Measurements from ENCODE around the gene TFAP2E.
"Not testable (repeated sequence)": the region's sequence is repeated elsewhere in the genome, so short reads cannot be mapped to it uniquely, and the experiment has no call there.

TFAP2E gene

DNA sequence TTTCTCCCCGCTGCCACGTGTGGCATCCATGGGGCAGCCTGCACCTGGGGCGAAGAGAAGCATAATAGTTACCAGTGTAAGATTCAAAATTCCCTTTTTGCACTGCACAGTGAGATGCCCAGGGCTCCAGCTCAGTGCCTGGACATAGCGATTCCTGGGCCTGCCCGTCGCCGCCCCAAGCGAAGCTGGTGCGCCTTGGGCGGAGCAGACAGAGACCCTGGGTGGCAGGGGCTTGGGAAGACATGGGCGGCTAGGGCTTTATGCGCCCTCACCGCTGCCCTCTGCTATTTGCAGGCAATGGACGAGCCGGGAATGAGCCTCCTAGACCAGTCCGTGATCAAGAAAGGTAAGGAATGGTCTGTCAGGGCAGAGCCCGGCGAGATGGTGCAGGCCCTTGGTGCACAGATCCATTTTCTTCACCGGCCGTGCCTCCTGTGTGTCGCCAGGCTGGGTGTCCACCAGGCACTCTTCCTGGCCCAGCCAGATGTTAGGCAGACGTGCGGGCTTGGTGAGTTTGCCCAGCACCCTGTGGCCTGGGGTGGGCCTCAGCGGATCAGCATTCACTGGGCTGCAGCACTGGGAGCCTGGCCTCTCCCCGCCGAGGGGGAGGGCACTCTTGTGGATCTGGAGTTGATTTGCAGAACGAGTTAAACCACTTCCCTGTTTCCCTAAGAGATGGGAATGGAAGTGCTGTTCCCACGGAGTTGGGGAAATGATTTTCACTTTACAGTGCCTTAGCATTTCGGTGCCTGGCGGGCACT is 1.7 kb downstream of the TFAP2E start:
- no peak for DNase-seq

DNA sequence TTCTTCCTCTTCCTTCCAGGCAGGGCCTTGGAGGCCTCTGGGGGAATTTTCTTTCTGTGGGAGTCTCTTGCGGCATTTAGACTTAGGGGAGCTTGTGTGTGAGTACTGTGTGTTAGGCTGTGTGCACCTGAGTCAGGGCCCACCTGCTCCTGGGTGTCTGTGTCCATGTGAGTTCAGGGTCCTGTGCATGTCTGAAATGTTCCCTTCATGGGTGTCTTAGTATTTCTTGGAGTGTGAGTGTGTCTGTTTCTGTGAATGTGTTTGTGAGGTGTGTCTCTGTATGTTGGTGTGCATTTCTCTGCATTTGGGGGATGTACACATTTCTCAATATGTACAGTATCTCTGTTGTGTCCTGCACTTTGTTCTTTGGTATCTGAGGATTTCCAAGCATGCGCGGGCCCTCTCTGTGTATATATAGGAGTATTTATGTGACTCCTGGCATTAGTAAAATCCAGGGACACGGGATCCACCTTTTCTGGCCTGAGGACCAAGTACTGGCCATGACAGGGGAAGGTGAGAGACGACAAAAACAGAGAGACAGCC is 2.4 kb downstream of the TFAP2E start:
- DNase-seq = no peak

DNA sequence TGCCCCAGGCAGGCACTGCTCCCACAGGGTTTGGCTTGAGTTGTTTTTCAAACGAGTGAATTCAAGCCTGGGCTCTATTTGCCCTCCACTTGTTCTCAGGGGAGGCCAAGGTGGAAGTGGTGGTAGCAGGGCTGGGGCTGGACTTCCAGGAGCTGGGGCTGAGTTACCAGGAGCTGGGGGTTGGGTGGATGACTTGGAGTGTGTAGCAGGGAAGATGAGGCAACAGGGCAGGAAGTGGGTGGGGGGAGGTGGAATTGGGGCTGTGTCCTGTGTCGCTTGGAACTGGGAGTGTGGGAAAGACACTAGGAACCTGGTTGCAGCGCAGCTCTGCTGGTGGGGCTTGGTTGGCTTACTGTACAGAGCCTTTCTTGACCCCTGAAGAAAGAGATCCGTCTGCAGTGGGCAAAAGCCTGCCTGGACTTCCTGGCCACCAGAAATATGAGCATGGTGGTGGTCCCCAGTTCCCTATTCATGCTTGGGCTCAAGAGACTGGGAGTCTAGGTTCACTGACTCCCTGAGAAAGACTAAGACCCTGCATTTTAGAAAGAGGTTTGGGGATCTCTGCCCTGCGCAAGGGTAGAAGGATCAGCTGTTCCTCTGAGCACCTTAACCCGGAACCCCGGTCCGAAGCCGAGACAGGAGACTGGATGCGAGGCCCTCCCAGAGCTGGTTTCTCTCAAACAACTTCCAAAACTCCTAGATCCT is 3.1 kb downstream of the TFAP2E start:
- DNase-seq = no peak

DNA sequence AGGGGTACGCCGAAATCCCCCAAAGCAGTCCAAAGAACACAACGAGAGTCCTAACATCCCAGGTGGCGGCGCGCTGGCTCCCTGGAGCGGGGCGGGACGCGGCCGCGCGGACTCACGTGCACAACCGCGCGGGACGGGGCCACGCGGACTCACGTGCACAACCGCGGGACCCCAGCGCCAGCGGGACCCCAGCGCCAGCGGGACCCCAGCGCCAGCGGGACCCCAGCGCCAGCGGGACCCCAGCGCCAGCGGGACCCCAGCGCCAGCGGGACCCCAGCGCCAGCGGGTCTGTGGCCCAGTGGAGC is 3.6 kb downstream of the TFAP2E start:
- not testable (repeated sequence) for DNase-seq

DNA sequence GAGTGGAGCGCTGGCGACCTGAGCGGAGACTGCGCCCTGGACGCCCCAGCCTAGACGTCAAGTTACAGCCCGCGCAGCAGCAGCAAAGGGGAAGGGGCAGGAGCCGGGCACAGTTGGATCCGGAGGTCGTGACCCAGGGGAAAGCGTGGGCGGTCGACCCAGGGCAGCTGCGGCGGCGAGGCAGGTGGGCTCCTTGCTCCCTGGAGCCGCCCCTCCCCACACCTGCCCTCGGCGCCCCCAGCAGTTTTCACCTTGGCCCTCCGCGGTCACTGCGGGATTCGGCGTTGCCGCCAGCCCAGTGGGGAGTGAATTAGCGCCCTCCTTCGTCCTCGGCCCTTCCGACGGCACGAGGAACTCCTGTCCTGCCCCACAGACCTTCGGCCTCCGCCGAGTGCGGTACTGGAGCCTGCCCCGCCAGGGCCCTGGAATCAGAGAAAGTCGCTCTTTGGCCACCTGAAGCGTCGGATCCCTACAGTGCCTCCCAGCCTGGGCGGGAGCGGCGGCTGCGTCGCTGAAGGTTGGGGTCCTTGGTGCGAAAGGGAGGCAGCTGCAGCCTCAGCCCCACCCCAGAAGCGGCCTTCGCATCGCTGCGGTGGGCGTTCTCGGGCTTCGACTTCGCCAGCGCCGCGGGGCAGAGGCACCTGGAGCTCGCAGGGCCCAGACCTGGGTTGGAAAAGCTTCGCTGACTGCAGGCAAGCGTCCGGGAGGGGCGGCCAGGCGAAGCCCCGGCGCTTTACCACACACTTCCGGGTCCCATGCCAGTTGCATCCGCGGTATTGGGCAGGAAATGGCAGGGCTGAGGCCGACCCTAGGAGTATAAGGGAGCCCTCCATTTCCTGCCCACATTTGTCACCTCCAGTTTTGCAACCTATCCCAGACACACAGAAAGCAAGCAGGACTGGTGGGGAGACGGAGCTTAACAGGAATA is 4.2 kb downstream of the TFAP2E start:
- no peak for DNase-seq

DNA sequence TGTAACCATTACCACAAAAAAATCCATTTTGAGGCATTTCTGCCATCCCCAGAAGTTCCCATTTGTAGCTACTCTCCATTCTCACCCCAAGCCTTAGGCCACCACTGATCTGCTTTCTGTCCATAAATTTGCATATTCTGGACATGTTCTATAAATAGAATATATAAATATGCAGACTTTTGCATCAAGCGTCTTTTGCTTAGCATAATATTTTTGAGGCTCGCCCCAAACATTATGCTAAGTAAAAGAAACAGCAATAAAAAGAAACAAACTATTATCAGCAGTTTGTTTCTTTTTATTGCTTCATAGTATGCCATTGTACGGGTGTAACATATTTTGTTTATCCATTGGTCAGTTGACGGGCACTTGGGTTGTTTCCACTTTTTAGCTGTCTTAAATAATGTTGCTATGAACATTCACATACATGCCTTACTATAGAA is 7.9 kb downstream of the TFAP2E start:
- DNase-seq = no peak

DNA sequence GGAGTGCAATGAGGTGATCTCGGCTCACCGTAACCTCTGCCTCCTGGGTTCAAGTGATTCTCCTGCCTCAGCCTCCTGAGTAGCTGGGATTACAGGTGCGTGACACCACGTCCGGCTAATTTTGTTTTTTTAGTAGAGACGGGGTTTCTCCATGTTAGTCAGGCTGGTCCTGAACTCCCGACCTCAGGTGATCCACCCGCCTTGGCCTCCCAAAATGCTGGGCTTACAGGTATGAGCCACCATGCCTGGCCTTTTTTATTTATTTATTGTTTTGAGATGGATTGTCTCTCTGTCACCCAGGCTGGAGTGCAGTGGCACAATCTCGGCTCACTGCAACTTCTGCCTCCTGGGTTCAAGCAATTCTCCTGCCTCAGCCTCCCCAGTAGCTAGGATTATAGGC is 8.5 kb downstream of the TFAP2E start:
- DNase-seq = not testable (repeated sequence)

DNA sequence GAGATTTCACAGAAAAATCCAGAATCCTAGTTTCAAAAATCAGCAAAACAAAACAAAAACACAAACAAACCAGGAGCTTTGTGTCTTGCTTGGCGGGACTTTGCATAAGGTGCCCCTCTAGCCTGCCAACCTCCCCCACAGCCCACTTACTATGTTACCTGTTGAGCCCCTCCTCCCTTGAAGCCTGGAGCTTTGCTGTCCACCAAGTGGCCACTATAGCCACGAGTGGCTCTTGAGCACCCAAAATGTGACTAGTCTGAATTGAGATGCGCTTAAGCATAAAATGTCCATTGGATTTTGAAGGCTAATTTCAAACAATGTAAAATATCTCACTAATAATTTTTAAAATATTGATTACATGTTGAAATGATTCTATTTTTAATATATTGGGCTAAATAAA is 12.2 kb downstream of the TFAP2E start:
- DNase-seq = no peak

DNA sequence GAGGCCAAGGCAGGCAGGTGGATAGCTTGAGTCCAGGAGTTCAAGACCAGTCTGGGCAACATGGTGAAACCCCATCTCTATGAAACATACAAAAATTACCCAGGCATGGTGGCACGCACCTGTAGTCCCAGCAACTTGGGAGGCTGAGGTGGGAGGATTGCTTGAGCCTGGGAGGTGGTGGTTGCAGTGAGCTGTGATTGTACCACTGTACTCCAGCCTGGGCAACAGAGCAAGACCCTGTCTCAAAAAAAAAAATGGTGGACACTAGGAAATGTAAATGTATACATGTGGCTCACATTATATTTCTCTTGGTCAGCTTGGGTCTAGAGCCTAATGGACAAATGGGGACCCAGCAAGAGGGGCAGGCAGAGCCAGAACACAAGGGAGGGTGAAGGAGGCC is 12.7 kb downstream of the TFAP2E start:
- DNase-seq = not testable (repeated sequence)

DNA sequence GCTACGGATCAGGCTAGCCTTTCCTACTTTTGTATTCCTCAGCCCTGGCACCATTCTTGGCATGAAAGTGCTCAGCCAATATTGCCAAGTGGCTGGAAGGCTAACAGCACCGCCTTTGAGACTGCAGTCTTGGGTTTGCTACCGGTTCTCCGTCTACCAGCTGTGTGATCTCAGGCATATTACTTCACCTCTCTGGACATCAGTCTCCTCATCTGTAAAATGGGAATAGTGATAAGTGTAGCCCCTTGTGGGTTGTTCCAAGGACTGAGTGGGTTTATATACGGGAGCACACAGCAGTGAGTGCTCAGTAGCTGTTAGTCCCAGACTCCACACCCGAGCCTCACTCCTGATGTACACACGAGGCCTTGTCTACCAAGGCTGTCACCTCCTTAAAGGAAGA is 13.7 kb downstream of the TFAP2E start:
- no peak for DNase-seq

DNA sequence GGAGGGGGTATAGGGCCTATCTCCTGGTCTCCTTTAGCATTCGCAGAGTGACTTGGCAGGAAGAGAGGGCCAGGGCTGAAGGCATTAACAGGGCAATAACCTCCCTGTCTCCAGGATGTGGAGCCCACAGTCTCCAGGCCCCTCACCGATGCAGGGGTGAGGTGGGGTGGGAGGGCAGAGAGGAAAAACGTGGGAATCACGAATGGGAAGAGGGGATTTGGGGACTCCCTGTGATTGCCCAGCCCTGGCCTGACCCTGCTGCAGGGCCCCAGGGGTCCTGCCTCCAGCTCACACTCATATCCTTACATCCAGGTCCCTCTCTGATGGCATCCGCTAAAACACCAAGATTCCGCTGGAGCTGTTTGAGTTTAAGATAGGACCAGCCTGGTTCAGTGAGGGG is 14.6 kb downstream of the TFAP2E start:
- DNase-seq = no peak

DNA sequence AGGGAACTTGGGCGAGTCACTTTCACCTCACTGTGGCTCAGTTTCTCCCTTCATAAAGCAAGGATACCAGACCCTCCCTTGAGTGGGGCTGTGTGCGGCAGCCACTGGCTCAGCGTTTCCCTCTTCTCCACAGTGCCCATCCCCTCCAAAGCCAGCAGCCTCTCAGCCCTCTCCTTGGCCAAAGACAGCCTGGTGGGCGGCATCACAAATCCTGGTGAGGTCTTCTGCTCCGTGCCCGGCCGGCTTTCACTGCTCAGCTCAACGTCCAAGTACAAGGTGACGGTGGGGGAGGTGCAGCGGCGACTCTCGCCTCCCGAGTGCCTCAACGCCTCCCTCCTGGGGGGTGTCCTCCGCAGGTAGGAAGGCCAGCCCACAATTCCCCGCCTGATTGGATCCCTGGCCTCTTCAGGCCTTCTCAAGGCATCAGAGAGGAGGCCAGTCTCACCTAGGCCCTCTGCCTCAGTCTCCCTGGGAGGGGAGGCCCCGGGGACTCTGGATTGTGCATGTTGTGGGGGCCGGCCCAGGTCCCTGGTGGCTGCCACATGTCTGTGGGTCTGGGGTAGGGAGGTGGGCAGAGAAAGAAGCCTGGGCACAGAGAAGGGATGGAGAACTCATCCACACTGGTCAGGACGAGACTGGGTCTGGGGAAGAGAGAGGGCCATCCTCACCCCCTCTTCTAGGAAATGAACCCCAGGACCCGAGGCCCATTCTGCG is 15.2 kb downstream of the TFAP2E start:
- DNase-seq = no peak

DNA sequence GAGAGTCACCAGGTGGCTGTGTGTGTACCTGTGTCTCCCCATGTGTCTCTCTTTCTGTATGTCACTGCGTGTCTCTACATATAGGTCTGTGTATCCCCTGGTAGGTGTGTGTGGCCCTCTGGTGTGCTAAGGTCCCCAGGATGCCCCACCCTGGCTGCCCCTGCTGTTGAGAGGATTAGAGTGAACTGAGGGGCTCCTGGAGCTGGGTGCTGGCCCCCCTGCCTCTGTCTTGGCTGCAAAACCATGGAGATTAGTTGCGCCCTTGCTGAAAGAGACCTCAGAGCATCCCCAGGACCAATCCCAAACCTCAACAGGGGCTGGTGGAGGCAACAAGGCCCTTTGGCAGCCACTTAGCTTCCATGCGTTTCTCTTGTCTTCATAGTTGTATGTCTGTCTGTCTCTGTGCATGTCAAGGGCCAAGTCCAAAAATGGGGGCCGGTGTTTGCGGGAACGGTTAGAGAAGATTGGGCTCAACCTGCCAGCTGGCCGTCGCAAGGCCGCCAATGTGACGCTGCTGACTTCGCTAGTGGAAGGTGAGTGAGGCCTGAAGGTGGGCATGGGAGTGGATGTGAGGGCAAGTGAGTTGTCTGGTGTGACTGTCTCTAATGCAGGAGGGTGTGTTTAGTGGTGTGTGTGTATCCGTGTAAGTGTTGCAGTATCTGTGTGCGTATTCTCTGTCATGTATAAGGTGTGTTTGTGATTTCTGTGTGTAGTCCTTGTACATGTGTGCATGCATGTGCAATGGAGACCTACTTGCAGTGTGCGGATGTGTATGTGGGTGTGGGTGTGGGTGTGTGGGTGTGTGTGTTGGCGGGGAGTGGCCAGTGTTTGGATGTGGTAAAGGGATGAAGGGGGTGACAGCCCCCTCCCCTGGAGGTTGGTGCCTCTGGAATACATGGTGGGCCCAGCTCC is 16.7 kb downstream of the TFAP2E start:
- DNase-seq = no peak

DNA sequence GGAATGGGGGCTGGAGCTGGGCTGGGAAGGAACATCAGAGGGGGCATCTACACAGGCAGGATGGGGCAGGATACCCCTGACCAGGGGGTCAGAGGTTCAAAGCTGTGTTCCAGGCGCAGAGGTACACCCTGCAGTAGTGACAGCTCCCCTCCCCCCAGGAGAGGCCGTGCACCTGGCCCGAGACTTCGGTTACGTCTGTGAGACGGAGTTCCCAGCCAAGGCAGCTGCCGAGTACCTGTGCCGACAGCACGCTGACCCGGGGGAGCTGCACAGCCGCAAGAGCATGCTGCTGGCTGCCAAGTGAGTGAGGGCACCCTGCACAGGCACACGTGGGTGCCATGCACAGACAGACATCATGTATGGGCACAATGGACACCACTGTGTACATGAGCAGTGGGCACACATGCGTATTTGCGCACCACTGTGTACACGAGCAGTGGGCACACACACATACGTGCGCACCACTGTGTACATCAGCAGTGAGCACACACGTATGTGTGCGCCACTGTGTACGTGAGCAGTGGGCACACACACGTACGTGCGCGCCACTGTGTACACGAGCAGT is 17.4 kb downstream of the TFAP2E start:
- DNase-seq = no peak

DNA sequence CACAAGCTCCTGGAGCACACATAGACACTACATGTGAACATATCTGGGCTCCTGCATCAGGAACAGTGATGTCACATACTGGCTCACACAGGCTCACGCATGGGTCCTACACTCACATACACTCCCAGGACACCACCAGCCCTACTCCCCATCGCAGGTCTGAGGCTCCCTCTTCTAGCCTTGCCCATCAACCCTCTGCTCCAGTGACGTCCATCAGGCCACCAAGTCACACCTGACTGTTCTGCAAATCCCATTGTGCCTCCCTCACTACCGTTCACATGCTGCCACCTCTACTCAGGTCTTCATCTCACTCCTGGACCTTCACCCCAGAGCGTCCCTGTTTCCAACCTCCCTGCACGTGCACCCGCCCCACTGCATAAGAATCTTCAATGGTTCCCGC is 18.1 kb downstream of the TFAP2E start:
- no peak for DNase-seq

DNA sequence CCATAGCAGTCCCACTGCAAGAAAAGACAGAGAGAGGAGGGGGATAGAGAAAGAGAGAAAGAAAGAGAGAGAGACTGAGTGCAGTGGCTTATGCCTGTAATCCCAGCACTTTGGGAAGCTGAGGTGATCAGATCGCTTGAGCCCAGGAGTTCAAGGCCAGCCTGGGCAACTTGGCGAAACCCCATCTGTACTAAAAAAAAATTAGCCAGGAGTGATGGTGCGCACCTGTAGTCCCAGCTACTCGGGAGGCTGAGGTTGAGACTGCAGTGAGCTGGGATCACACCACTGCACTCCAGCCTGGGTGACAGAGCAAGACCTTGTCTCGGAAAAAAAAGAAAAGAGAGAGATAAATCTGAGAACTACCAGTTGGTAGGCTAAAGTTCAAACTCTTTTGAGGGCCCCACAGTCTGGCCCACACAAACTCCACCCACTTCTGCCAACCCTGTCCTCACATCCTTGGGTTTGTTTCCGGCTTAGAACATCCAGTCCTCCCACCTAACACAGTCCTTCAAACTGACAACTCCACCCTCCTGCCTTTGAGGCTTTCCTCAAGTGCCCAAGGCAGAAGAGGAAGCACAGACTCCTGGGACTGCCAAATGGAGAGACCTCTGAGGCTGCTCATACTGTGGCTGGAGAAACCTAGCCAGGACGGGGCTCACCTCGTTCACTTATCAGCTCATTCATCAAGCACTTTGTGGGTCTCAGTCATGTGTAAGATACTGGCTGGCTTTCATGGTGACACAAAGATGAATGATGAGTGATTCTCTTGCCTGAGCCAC is 20.1 kb downstream of the TFAP2E start:
- DNase-seq = no peak

DNA sequence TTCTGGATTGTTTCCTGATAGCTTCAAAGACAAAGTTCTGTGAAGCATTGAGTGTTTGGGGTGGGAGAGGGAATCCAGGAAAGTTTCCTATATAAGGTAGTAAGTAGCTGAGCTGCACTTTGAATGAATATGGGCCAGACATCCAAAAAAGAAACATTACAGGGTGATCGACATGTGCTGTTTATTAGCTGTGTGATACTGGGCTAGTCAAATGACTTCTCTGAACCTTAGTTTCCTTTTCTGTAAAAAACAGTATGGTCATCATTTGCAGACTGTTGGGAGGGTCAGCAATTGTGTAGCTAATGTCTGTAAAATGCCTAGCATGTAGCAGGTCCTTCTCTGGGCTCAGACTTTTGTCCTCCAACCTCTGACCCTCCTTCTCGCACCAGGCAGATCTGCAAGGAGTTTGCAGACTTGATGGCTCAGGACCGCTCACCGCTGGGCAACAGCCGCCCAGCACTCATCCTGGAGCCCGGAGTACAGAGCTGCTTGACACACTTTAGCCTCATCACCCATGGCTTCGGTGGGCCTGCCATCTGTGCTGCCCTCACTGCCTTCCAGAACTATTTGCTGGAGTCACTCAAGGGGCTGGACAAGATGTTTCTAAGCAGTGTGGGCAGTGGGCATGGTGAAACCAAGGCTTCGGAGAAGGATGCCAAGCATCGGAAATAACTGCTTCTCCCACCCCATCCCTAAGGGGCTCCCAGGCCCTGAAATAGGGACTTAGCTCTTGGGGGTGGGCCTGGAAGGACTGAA is 21.1 kb downstream of the TFAP2E start:
- no peak for DNase-seq

DNA sequence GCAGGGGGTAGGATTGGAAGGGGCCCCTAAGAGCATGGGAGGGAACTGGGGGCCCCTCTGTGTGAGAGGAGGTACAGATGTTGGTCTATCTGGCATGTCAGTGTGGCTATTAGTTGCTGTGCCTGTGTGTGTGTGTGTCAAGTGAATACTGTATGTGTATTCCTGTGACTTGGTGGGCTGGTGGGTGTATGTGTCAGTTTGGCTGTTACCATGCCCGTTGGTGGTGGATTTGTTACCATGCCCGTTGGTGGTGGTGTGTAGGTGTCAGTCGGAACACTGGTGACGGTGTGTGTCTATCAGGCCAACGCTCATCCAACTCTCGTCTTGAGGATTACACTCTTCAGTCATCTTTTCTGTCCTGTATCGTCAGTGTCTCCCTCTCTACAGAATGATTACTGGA is 22.6 kb downstream of the TFAP2E start:
- DNase-seq = no peak

DNA sequence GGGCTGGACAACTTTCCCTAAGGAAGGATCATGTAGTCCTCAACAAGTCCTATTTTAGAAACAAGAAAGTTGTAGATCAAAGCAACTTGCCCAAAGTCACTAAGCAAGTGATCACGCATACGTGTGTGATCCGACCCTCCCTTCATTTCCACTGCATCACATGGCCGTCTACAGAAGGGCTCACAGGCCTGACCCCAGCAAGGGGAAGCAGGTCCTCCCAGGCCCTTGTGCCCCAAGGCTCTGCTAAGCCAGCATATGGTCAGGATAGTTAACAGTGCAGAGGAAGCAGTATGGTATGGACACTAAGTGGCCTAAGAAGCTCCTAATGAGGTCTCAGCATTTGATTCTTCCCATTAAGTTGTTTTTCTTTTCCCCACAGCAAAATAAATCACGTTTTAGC is 24.8 kb downstream of the TFAP2E start:
- no peak for DNase-seq

DNA sequence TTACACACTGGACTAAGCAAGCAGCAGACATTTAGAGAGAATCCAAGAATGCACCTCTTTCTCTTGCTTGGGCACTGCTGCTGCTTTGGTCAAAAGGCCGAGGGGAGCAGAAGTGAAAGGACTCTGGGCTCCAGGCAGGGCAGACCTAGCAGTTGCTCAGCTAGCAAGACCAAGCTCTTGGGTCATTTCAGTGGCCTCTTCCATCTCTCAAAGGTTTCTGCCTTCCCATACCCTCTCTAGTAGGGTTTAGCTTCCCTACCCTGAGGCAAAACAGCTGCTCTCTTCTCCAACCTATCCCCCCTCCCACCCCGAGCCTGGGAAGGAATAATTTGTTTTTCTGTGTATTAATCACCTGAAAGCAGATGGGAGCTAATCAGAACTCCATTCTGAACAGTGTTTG is 25.8 kb downstream of the TFAP2E start:
- no peak for DNase-seq

Measured in NCI-H1417 treated with DMSO at 0.1 percent for 48 hours (cell line).